ENCODE results near the gene MCTP2. TPM values are rescaled to one million over a fixed set of nuclear protein-coding genes. Genes with fewer than 3 reads are reported as not detected.

MCTP2 gene
- total RNA-seq, 2 experiments from 2014 or later, result 33.7 to 35.1 TPM

GRCh38 chr15:94417501-94418293 lies 186.3 kb downstream of the MCTP2 start:
- intact Hi-C loops (cut with micrococcal nuclease), result no loop called here
- Mint-ChIP-seq H3K36me3 (ENCODE audit: low read depth) (peaks cover 11% of the 10 kb centered on the region), H3K27ac (no peak overlapping the region)

DNA sequence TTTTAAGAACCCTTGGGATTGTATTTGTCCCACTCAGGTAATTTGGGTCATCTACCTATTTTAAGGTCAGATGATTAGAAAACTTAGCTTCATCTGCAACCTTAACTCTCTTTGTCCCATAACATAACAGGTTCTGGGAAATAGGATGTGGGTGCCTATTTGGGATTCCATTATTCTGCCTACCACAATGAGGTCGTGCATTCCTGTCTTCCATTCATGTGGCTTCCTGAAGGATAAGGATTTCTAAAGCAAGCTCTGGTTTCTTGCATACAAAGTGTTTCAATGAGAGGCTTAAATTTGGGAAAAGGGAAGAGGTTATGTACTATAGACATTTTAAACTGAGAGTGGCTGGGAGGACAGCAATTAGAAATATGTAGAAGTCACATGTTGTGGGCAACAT lies 190.3 kb downstream of the MCTP2 start:
- no peak overlapping the region for H3K4me3 Mint-ChIP-seq
- H3K27ac Mint-ChIP-seq, result no peak overlapping the region
- no peak for DNase-seq
- H3K4me1 Mint-ChIP-seq (ENCODE audit: low read depth), result no peaks in the 10 kb centered on the region
- H3K36me3 Mint-ChIP-seq (ENCODE audit: low read depth), result peaks cover 10% of the 10 kb centered on the region
- no peaks in the 10 kb centered on the region for H3K27me3 Mint-ChIP-seq (ENCODE audit: low read depth)
- CTCF ChIA-PET, result no interaction called here
- no peaks in the 10 kb centered on the region for H3K9me3 Mint-ChIP-seq
- intact Hi-C loops (cut with micrococcal nuclease), result no loop called here

More at GRCh38 chr15:94417501-94418293, 186.3 kb downstream of the MCTP2 start:
- H3K9me3 Mint-ChIP-seq, result no peaks in the 10 kb centered on the region
- no peaks in the 10 kb centered on the region for H3K27me3 Mint-ChIP-seq (ENCODE audit: low read depth)
- no peaks in the 10 kb centered on the region for H3K4me1 Mint-ChIP-seq (ENCODE audit: low read depth)
- DNase-seq, result no peak
- CTCF ChIA-PET, result no interaction called here
- H3K4me3 Mint-ChIP-seq, result no peak overlapping the region

DNA sequence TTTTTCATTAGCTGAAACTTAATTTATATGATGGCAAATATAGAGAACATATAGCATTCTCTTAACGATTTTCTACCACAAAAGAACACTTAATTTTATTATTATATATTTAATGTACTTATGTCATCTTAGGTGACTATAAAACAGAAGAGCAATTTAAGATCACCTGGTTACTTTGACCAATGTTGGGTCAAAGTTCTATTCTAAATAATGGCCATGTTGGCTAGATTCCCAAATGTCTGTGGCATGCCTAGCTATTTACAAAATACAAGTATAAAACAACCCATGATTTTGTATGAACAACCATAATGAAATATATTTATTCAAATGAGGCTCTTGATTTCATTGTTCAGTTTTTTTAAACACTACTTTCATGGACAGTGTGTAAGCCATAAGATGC lies 200.9 kb downstream of the MCTP2 start:
- Mint-ChIP-seq H3K36me3 (ENCODE audit: low read depth) (peaks cover 5% of the 10 kb centered on the region), H3K4me1 (ENCODE audit: low read depth) (no peaks in the 10 kb centered on the region), H3K27ac (no peak overlapping the region), H3K4me3 (no peak overlapping the region), H3K27me3 (ENCODE audit: low read depth) (no peaks in the 10 kb centered on the region), H3K9me3 (peaks cover 2% of the 10 kb centered on the region)
- intact Hi-C loops (cut with micrococcal nuclease), result no loop called here
- DNase-seq, result no peak
- CTCF ChIA-PET, result no interaction called here

DNA sequence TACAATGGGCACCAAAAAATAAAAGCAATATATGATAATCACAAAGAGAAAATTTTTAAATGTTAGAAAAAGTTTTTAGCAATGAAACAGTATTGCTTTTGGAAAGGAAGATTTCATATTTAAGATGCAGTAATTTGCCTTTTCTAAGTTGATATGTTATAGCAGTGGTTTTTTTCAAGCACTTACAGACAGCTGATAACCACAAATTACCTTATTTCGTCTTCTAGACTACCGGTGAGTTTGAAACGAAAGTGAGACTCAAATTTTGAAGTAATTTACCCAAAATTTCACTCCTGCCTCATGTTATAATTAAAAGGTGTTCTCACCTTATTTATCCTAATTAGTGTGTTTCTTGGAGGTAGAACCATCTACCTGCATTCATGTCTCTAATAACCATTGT lies 207.8 kb downstream of the MCTP2 start:
- H3K4me1 Mint-ChIP-seq (ENCODE audit: low read depth), result no peaks in the 10 kb centered on the region
- H3K4me3 Mint-ChIP-seq, result no peak overlapping the region
- no peak overlapping the region for H3K27ac Mint-ChIP-seq
- DNase-seq, result no peak
- intact Hi-C loops (cut with micrococcal nuclease), result no loop called here
- no peaks in the 10 kb centered on the region for H3K9me3 Mint-ChIP-seq
- H3K36me3 Mint-ChIP-seq (ENCODE audit: low read depth), result peaks cover 3% of the 10 kb centered on the region
- CTCF ChIA-PET, result no interaction called here
- H3K27me3 Mint-ChIP-seq (ENCODE audit: low read depth), result no peaks in the 10 kb centered on the region

- Mint-ChIP-seq H3K4me3 (no peak overlapping the region), H3K9me3 (no peaks in the 10 kb centered on the region), H3K27ac (no peak overlapping the region), H3K27me3 (ENCODE audit: low read depth) (no peaks in the 10 kb centered on the region), H3K36me3 (ENCODE audit: low read depth) (peaks cover 8% of the 10 kb centered on the region), H3K4me1 (ENCODE audit: low read depth) (no peaks in the 10 kb centered on the region)
- intact Hi-C loops (cut with micrococcal nuclease), result no loop called here
- no peak for DNase-seq
- CTCF ChIA-PET, result no interaction called here
These were observed 210.4 kb downstream of the MCTP2 start for GRCh38 chr15:94441760-94442159.

GRCh38 chr15:94442480-94442879 lies 211.1 kb downstream of the MCTP2 start:
- Mint-ChIP-seq H3K27ac (no peak overlapping the region), H3K4me3 (no peak overlapping the region), H3K9me3 (no peaks in the 10 kb centered on the region), H3K27me3 (ENCODE audit: low read depth) (no peaks in the 10 kb centered on the region), H3K36me3 (ENCODE audit: low read depth) (peaks cover 8% of the 10 kb centered on the region), H3K4me1 (ENCODE audit: low read depth) (no peaks in the 10 kb centered on the region)
- intact Hi-C loops (cut with micrococcal nuclease), result no loop called here
- no peak for DNase-seq
- CTCF ChIA-PET, result interaction anchor here (0.6 kb wide), 1 partner anchor 9 kb away, joined by 4 read pairs; no protein-coding TSS in a partner anchor

DNA sequence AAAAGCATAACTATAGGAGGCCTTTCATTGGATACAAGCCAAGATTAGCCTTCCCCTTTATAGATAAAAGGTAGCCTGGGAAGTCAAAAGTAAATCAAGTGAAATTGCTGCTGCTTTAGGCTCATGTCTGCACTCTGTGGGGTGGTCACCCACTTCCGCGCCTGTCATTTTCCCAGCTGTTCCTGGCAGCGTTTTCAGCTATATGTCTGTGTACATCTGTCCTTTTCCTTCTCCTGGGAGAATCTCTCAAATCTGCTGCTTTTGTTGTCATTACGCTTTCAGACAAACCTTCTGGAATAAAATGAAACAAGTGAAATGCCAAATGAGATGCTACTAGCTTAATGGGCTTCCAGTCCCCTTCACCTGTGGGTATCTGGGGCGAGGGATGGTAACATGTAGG lies 211.8 kb downstream of the MCTP2 start:
- H3K36me3 Mint-ChIP-seq (ENCODE audit: low read depth), result peaks cover 8% of the 10 kb centered on the region
- H3K9me3 Mint-ChIP-seq, result no peaks in the 10 kb centered on the region
- no peak overlapping the region for H3K27ac Mint-ChIP-seq
- intact Hi-C loops (cut with micrococcal nuclease), result no loop called here
- CTCF ChIA-PET, result interaction anchor here (1.0 kb wide), 1 partner anchor 279 kb away, joined by 3 read pairs; no protein-coding TSS in a partner anchor
- no peaks in the 10 kb centered on the region for H3K27me3 Mint-ChIP-seq (ENCODE audit: low read depth)
- no peaks in the 10 kb centered on the region for H3K4me1 Mint-ChIP-seq (ENCODE audit: low read depth)
- no peak overlapping the region for H3K4me3 Mint-ChIP-seq
- no peak for DNase-seq

GRCh38 chr15:94445566-94446160 lies 214.3 kb downstream of the MCTP2 start:
- Mint-ChIP-seq H3K9me3 (no peaks in the 10 kb centered on the region), H3K27me3 (ENCODE audit: low read depth) (no peaks in the 10 kb centered on the region), H3K36me3 (ENCODE audit: low read depth) (peaks cover 10% of the 10 kb centered on the region), H3K27ac (no peak overlapping the region), H3K4me1 (ENCODE audit: low read depth) (no peaks in the 10 kb centered on the region), H3K4me3 (no peak overlapping the region)
- DNase-seq, result no peak
- intact Hi-C loops (cut with micrococcal nuclease), result no loop called here
- CTCF ChIA-PET, result no interaction called here

DNA sequence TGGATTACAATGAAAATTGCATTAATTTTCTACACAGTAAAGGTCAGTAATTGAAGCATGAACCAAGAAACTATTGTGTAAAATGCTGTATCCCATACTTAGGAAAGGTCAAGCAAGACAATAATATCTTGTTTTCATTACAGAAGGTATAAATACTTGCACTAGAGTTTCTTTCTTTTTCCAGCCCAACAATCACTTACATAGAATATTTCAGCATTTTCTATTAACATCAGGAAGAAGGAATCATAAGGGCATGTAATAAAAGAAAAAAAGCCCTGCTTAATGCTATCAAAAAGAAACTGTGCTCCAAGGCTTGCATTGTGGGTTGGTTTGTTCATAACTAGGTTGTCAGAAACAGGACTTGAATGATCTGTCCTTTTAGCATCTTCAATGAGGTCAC lies 215.1 kb downstream of the MCTP2 start:
- H3K27me3 Mint-ChIP-seq (ENCODE audit: low read depth), result no peaks in the 10 kb centered on the region
- intact Hi-C loops (cut with micrococcal nuclease), result no loop called here
- no peaks in the 10 kb centered on the region for H3K4me1 Mint-ChIP-seq (ENCODE audit: low read depth)
- no peaks in the 10 kb centered on the region for H3K9me3 Mint-ChIP-seq
- H3K27ac Mint-ChIP-seq, result no peak overlapping the region
- DNase-seq, result no peak
- CTCF ChIA-PET, result no interaction called here
- H3K36me3 Mint-ChIP-seq (ENCODE audit: low read depth), result peaks cover 10% of the 10 kb centered on the region
- no peak overlapping the region for H3K4me3 Mint-ChIP-seq

DNA sequence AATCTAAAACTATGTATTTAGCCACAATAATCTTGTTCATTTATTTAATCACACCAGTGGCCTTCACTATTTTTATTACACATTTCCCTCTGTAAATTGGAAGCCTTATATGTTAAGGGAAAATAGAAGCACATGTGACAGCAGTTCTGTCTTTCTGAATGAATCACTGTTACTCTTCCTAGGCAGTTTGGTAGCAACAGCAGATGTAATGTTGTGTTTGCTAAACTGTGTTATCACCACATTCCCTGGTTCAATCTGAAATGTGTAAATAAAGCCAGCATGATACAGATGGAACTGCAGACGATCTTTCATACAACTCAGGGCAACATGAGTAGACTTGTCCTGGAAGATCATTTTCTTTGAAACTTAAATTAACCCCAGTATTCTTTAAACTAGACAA lies 220.1 kb downstream of the MCTP2 start:
- H3K27me3 Mint-ChIP-seq (ENCODE audit: low read depth), result no peaks in the 10 kb centered on the region
- H3K27ac Mint-ChIP-seq, result no peak overlapping the region
- no peak for DNase-seq
- H3K36me3 Mint-ChIP-seq (ENCODE audit: low read depth), result peaks cover 2% of the 10 kb centered on the region
- intact Hi-C loops (cut with micrococcal nuclease), result no loop called here
- no peaks in the 10 kb centered on the region for H3K9me3 Mint-ChIP-seq
- CTCF ChIA-PET, result no interaction called here
- H3K4me3 Mint-ChIP-seq, result no peak overlapping the region
- H3K4me1 Mint-ChIP-seq (ENCODE audit: low read depth), result no peaks in the 10 kb centered on the region

GRCh38 chr15:94453227-94453988 lies 222.0 kb downstream of the MCTP2 start:
- Mint-ChIP-seq H3K4me1 (ENCODE audit: low read depth) (no peaks in the 10 kb centered on the region), H3K4me3 (no peak overlapping the region), H3K27ac (no peak overlapping the region), H3K27me3 (ENCODE audit: low read depth) (no peaks in the 10 kb centered on the region), H3K9me3 (no peaks in the 10 kb centered on the region), H3K36me3 (ENCODE audit: low read depth) (peaks cover 5% of the 10 kb centered on the region)
- CTCF ChIA-PET, result interaction anchor here (1.6 kb wide), 1 partner anchor 19 kb away, joined by 3 read pairs; no protein-coding TSS in a partner anchor
- intact Hi-C loops (cut with micrococcal nuclease), result no loop called here
- no peak for DNase-seq

- intact Hi-C loops (cut with micrococcal nuclease), result no loop called here
- H3K36me3 Mint-ChIP-seq (ENCODE audit: low read depth), result peaks cover 8% of the 10 kb centered on the region
- CTCF ChIA-PET, result no interaction called here
- H3K27ac Mint-ChIP-seq, result no peak overlapping the region
- no peak overlapping the region for H3K4me3 Mint-ChIP-seq
- DNase-seq, result no peak
- H3K4me1 Mint-ChIP-seq (ENCODE audit: low read depth), result no peaks in the 10 kb centered on the region
- H3K9me3 Mint-ChIP-seq, result no peaks in the 10 kb centered on the region
- H3K27me3 Mint-ChIP-seq (ENCODE audit: low read depth), result no peaks in the 10 kb centered on the region
These were observed 223.9 kb downstream of the MCTP2 start for GRCh38 chr15:94455297-94455696.
